Ureter (tissue), 1 donor: Measurements from ENCODE around the gene PQBP1. TPM values are rescaled to one million over a fixed set of nuclear protein-coding genes. Genes with fewer than 3 reads are reported as not detected.
A peak's percentile ranks its signal among the peaks of the same experiment; 100 is the strongest.
"Not testable (repeated sequence)": the region's sequence is repeated elsewhere in the genome, so short reads cannot be mapped to it uniquely, and the experiment has no call there.

ENCODE experiments used
- DNase-seq: peaks from one replicate; pipeline ENCODE4 v3.0.0-alpha.2; 2020; ENCODE audit warnings: low spot score
- total RNA-seq: library from RNA; stranded (reverse); gene quantifications from one replicate; pipeline ENCODE4 v1.2.4, GENCODE V29; 2023
- donor health status: DM: yes; HTN: yes; CAD: no.

PQBP1 gene
- 65.1 TPM for total RNA-seq

GRCh38 chrX:48897625-48898306 is at the start of gene PQBP1, which contains the start of gene TIMM17B:
Gene PQBP1 (plus strand): TSS chrX:48897930. CDS start chrX:48898510, 580 bp downstream.
Gene TIMM17B (minus strand): TSS chrX:48897768. CDS start chrX:48897749, 19 bp downstream.
- peak; percentile 90 for DNase-seq

GRCh38 chrX:48848847-48849246 is 48.9 kb upstream of the PQBP1 start:
- no peak for DNase-seq

GRCh38 chrX:48852857-48853256 is 44.9 kb upstream of the PQBP1 start:
- no peak for DNase-seq

GRCh38 chrX:48853494-48853893 is 44.2 kb upstream of the PQBP1 start:
- not testable (repeated sequence) for DNase-seq

GRCh38 chrX:48854121-48854804 is 43.5 kb upstream of the PQBP1 start:
- not testable (repeated sequence) for DNase-seq

- DNase-seq: no peak
These were observed 42.8 kb upstream of the PQBP1 start for GRCh38 chrX:48854898-48855297.

- DNase-seq: no peak
These were observed 33.5 kb upstream of the PQBP1 start for GRCh38 chrX:48864210-48864609.

GRCh38 chrX:48872017-48872416 is 25.7 kb upstream of the PQBP1 start:
- not testable (repeated sequence) for DNase-seq

GRCh38 chrX:48876944-48877343 is 20.8 kb upstream of the PQBP1 start:
- not testable (repeated sequence) for DNase-seq

GRCh38 chrX:48883729-48884128 is 14.0 kb upstream of the PQBP1 start:
- peak; percentile 3 for DNase-seq

- peak; percentile 1 for DNase-seq
These were observed 11.1 kb upstream of the PQBP1 start for GRCh38 chrX:48886586-48886985.

GRCh38 chrX:48890296-48890925 is 7.3 kb upstream of the PQBP1 start:
- no peak for DNase-seq

- no peak for DNase-seq
These were observed 6.8 kb upstream of the PQBP1 start for GRCh38 chrX:48890934-48891401.

GRCh38 chrX:48891402-48892288 is 6.1 kb upstream of the PQBP1 start:
- peak; percentile 88 for DNase-seq

- no peak for DNase-seq
These were observed 4.8 kb upstream of the PQBP1 start for GRCh38 chrX:48892896-48893295.

- peak; percentile 26 for DNase-seq
These were observed 4.0 kb upstream of the PQBP1 start for GRCh38 chrX:48893556-48894348.

GRCh38 chrX:48894891-48895290 is 2.8 kb upstream of the PQBP1 start:
- DNase-seq: no peak

- DNase-seq: no peak
These were observed 1.1 kb upstream of the PQBP1 start for GRCh38 chrX:48896611-48897011.

GRCh38 chrX:48897157-48897624 is 539 bp upstream of the PQBP1 start:
- DNase-seq: peak; percentile 82

- no peak for DNase-seq
These were observed 1.3 kb downstream of the PQBP1 start for GRCh38 chrX:48899078-48899410.

GRCh38 chrX:48901069-48901468 is 3.3 kb downstream of the PQBP1 start:
- DNase-seq: no peak
